Fibroblast of villous mesenchyme (primary cell): ENCODE measurements around the gene CFAP61. TPM values are rescaled to one million over a fixed set of nuclear protein-coding genes. Genes with fewer than 3 reads are reported as not detected.

Experiments
- DNase-seq: peaks from one replicate; pipeline ENCODE4 v3.0.0-alpha.2; 2010; ENCODE audit warnings: low read depth
- H3K4me3 ChIP-seq: 2 replicates; pipeline ENCODE4 v1.5.1; 2011; ENCODE audit warnings: low read depth, mild to moderate bottlenecking, low read length
- CTCF ChIP-seq: IDR thresholded peaks from 2 replicates; pipeline ENCODE4 v1.5.1; 2012; ENCODE audit warnings: low read depth, mild to moderate bottlenecking, low read length; ENCODE audit not compliant: insufficient read depth
- total RNA-seq: library from RNA; depleted of rRNA; stranded (reverse); fragments of >200 nt; gene quantifications from 2 replicates; pipeline ENCODE4 v1.2.3, GENCODE V29; 2012

CFAP61 gene
- total RNA-seq, 1 donor, result 0.43 TPM

GRCh38 chr20:20136313-20136712 is 84.0 kb downstream of the CFAP61 start:
- no peak overlapping the region for H3K4me3 ChIP-seq
- no peak for DNase-seq
- no peak for TF ChIP-seq CTCF

GRCh38 chr20:20137851-20138250 is 85.5 kb downstream of the CFAP61 start:
- H3K4me3 ChIP-seq, result no peak overlapping the region
- DNase-seq, result no peak
- no peak for TF ChIP-seq CTCF

- no peak for TF ChIP-seq CTCF
- H3K4me3 ChIP-seq, result no peak overlapping the region
- DNase-seq, result no peak
Measured at GRCh38 chr20:20138301-20139064, 86.2 kb downstream of the CFAP61 start.

- H3K4me3 ChIP-seq, result no peak overlapping the region
- no peak for TF ChIP-seq CTCF
- DNase-seq, result no peak
Measured at GRCh38 chr20:20139403-20139802, 87.1 kb downstream of the CFAP61 start.

GRCh38 chr20:20143165-20143564 is 90.8 kb downstream of the CFAP61 start:
- no peak overlapping the region for H3K4me3 ChIP-seq
- DNase-seq, result no peak
- no peak for TF ChIP-seq CTCF

GRCh38 chr20:20143646-20144045 is 91.3 kb downstream of the CFAP61 start:
- no peak for TF ChIP-seq CTCF
- DNase-seq, result no peak

GRCh38 chr20:20148779-20149178 is 96.4 kb downstream of the CFAP61 start:
- TF ChIP-seq CTCF, result no peak
- no peak overlapping the region for H3K4me3 ChIP-seq
- DNase-seq, result peak; percentile 3

More at GRCh38 chr20:20143646-20144045, 91.3 kb downstream of the CFAP61 start:
- no peak overlapping the region for H3K4me3 ChIP-seq
